Measurements from ENCODE around the gene COA6.

GRCh38 chr1:234342774-234343173, 30.5 kb upstream of the COA6 start:
- no peak for TF ChIP-seq CTCF (IDR thresholded peaks at IDR 0.05 in 8 of 11, conservative IDR thresholded peaks at IDR 0.05 in 3 of 11)
- TF ChIP-seq POLR2AphosphoS5 (IDR thresholded peaks at IDR 0.05) = no peak
- no peak for TF ChIP-seq POLR2A (IDR thresholded peaks at IDR 0.05)
